ENCODE data around the gene SLC25A25.

Gene SLC25A25

DNA sequence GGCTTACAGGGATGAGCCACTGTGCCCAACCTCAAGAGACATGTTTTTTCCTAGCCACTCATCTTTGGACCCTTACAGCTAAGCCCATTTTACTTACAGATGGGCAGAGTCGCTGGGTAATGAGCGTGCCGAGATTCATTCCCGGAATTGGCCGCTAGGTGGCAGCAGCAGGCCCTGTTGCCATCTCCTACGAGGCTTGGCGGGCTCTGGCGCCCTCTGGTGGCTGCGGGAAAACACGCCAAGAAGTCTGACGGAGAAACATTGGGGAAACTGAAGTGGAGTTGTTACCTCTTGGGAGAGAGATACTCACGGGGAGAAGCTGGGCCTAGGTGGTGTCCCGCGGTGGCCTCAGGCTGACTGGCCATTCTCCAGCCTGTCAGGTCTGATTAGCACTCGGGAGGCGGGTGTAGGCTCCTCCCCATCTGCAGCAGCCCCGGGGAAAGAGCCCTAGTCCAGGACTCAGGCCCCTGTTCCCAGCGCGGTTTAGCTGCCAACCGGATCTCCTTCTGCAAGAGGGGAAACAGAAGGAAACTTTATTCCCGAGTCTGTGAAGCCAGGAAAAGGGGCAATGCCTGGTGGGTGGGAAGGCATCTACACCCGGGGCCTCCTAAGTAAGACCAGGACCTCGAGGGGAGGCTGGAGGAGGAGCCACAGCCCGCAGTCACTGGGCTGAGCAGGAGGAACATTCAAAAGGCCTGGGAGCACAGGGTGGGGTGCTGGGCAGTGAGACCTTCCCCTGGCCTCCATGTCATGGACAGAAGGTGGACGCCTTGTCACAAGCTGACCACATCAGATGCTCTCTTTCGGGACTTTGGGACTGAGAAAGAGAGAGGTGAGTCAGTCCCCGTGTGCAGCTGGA, 49.8 kb downstream of the SLC25A25 start:
- Mint-ChIP-seq H3K4me1 (peaks cover 30% of the 10 kb centered on the region), H3K9me3 (no peaks in the 10 kb centered on the region), H3K27ac (no peak overlapping the region), H3K4me3 (peak overlapping the region in 1 of 2 donors; percentile 21), H3K27me3 (no peaks in the 10 kb centered on the region)
- DNase-seq (peak; percentile 93 to 96), ATAC-seq (peak; percentile 81)

DNA sequence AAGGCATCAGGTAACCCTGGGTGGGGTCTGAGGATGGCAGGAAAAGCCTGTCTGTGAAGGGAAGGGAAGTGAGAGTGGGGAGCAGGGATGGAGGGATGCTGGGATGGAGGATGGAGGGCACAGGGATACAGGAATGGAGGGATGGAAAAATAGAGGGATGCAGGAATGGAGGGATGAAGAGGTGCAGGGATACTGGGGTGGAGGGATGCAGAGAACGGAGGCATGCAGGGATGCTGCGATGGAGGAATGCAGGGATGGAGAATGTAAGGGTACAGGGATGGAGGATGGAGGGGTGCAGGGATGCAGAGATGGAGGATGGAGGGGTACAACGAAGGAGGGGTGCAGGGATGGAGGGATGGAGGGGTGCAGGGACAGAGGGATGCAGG, 50.4 kb downstream of the SLC25A25 start:
- ATAC-seq (no peak), DNase-seq (no peak)
- Mint-ChIP-seq H3K27ac (peak overlapping the region in 1 of 2 donors; percentile 42), H3K27me3 (no peaks in the 10 kb centered on the region), H3K9me3 (no peaks in the 10 kb centered on the region), H3K4me3 (no peak overlapping the region), H3K4me1 (peaks cover 30% of the 10 kb centered on the region)

DNA sequence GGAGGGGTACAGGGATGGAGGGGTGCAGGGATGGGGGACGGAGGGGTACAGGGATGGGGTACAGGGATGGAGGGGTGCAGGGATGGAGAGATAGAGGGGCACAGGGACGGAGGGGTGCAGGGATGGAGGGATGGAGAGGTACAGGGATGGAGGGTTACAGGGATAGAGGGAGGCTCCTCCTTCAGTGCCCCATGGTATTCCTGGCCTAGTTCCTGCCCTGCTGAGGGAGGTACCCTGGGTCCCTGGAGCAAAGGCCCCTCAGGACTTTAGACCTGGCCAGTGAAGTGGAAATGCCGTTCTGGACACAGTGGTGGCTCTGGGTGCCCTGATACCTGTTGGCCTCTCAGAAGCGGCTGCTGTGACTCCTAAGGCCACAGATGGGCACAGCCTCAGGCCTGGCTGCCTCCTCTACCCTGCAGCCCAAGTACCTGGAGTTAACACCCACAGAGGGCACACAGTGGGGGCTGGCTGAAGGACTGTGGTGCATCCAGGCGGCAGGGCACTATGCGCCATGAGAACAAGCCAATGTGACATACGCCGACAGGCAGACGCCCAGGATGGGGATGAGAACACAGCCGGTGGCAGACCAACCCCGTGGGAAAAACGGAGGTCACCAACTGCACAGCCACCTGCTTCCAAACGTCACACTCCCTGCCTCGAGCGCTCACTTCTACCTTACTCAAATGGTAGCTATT, 51.1 kb downstream of the SLC25A25 start:
- Mint-ChIP-seq H3K4me3 (no peak overlapping the region), H3K4me1 (peaks cover 30% of the 10 kb centered on the region), H3K27ac (no peak overlapping the region), H3K9me3 (no peaks in the 10 kb centered on the region), H3K27me3 (no peaks in the 10 kb centered on the region)
- ATAC-seq (peak; percentile 25), DNase-seq (no peak)

DNA sequence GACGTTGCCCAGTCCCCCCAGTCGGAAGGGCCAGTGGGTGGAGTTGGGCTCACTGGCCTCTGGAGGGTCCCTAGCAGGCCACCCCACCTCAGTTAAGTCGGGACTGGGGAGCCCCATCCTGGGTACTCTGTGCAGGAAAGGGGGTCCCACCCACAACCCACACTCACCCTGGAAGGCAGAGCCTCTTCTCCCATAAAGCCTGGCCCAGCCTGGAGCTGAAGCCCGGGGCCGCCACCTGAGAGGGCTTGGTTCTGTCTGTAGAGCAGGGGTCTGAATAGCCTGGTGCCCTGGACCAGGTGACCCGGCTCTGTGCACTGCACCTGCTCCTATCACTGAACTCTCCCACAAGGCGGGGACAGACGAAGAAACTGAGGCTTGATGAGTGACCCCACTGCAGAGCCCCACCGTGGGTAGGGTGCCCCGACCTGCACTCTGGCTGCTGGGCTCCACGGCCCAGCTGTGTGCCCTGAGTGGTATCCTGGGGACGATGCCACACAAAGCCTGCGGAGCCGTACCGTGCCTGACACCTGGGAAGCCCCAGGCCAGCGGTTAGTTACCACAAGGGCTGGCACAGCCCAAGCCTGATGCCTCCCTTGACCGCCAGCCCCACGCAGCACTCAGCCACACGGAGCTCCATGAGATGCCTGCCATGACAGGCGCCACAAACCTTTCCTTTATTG, 52.2 kb downstream of the SLC25A25 start:
- Mint-ChIP-seq H3K9me3 (no peaks in the 10 kb centered on the region), H3K4me1 (peaks cover 35% of the 10 kb centered on the region), H3K27me3 (no peaks in the 10 kb centered on the region), H3K27ac (peak overlapping the region in 1 of 2 donors; percentile 59), H3K4me3 (no peak overlapping the region)
- DNase-seq (no peak), ATAC-seq (no peak)

DNA sequence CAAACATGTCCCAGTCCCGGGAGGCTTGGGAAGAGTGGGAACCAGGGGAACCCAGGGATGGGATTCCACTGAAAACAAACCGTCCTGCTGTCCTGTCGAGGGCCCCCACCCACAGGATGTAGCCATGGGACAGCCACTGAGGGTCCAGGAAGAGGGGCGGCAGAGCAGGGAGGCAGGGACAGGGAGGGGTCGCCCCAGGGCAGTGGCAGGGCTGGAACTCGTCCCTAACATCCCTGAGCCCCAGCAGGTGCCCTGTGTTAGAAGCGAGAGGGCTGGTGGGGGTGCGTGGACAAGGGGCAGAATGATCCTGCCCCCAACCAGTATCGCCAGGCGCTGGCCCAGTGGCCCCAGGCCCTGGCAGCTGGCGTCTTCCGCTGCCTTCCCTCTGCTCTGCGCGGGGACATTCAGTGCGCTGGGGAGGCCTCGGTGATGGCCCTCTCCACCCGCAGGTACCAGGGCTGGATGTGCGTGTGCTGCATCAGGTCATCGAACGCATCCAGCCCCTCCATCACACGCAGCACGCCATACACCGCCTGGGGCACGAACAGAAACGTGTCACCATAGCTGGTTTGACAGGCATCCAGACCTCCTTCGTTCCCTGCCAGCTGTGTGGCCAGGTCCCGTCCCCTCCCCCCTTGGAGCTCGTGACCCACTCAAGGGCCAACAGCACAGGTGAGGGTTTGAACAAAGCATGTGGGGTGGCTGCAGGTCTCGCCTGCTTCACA, 52.9 kb downstream of the SLC25A25 start:
- Mint-ChIP-seq H3K9me3 (no peaks in the 10 kb centered on the region), H3K27ac (peak overlapping the region in 1 of 2 donors; percentile 59), H3K4me3 (no peak overlapping the region), H3K4me1 (peaks cover 35% of the 10 kb centered on the region), H3K27me3 (no peaks in the 10 kb centered on the region)
- no peak for DNase-seq
- no peak for ATAC-seq

DNA sequence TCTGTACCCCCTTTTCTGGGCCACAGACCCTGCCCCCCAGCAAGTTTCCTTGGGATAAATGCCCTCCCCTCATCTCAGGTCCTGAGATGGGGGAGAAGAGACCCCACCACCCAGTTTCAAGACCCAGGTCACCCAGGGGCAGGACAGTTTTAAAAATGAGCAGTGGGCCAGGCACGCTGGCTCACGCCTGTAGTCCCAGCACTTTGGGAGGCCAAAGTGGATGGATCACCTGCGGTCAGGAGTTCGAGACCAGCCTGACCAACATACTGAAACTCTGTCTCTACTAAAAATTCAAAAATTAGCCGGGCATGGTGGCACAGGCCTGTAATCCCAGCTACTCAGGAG, 53.4 kb downstream of the SLC25A25 start:
- Mint-ChIP-seq H3K27me3 (no peaks in the 10 kb centered on the region), H3K27ac (no peak overlapping the region), H3K9me3 (no peaks in the 10 kb centered on the region), H3K4me3 (no peak overlapping the region), H3K4me1 (peaks cover 35% of the 10 kb centered on the region)
- ATAC-seq, result no peak
- no peak for DNase-seq

DNA sequence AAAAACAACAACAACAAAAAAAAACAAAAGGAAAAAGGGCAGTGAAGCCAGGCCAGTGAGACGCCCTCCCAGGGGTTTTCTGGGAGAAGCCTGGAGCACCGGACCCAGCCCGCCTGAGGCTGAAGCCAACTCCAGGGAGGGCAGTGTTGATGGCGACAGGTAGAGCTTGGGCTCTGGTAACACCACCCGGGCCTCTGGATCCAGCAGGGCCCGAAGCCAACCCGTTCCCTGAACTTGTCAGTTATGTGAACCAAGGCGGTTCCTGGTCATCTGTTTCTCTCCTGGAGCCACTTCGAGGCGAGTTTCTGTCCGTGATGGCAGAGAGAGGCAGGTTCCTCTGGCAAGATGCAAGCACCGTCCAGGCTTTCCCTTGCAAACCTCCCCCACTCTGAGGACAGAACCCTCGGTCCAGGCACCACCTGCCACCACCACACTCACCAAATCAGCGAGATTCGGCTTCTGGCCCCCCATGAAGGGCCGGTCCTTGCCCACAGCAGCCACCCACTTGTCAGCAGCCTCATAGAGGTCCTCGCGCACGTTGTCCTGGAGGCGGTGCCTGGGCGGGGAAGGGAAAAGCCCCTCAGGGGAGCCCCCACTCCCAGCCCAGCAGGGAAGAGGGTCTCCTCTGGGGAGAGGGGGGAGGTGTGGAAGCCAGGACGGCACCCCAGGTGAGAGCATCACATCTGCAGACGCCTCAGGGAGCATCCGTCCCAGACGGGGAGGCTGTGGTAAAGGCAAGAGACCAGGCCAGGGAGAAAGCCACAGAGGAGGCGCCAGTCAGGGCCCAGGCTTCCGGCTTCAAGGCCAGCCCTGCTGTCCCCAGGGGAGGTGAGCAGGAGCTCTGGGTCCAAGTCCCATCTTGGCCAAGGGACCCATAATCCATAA, 54.1 kb downstream of the SLC25A25 start:
- no peak overlapping the region for H3K27ac Mint-ChIP-seq
- no peak for ATAC-seq
- H3K4me3 Mint-ChIP-seq, result no peak overlapping the region

DNA sequence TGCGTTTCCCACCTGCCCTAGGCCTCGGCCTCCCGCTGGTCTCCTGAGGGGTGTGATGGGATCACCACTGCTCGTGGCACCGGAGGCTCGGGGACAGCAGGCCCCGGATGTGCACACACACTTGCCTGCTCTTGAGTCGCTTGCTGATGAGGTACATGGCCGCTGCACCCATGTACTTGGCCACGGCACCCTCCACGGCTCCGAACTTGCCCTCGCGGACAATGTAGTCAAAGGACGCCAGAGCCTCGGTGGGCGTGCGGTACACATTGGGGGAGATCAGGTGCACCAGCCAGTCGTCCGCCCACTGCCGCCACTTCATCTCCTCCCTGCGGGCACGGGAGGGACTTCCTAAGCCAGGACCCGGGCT, 54.8 kb downstream of the SLC25A25 start:
- Mint-ChIP-seq H3K27ac (no peak overlapping the region), H3K9me3 (no peaks in the 10 kb centered on the region), H3K4me3 (no peak overlapping the region), H3K27me3 (no peaks in the 10 kb centered on the region), H3K4me1 (peaks cover 34% of the 10 kb centered on the region)
- ATAC-seq, result no peak
- DNase-seq, result no peak

More for the DNA sequence above, 54.1 kb downstream of the SLC25A25 start:
- DNase-seq, result no peak
- H3K4me1 Mint-ChIP-seq, result peaks cover 39% of the 10 kb centered on the region
- no peaks in the 10 kb centered on the region for H3K27me3 Mint-ChIP-seq
- H3K9me3 Mint-ChIP-seq, result no peaks in the 10 kb centered on the region

DNA sequence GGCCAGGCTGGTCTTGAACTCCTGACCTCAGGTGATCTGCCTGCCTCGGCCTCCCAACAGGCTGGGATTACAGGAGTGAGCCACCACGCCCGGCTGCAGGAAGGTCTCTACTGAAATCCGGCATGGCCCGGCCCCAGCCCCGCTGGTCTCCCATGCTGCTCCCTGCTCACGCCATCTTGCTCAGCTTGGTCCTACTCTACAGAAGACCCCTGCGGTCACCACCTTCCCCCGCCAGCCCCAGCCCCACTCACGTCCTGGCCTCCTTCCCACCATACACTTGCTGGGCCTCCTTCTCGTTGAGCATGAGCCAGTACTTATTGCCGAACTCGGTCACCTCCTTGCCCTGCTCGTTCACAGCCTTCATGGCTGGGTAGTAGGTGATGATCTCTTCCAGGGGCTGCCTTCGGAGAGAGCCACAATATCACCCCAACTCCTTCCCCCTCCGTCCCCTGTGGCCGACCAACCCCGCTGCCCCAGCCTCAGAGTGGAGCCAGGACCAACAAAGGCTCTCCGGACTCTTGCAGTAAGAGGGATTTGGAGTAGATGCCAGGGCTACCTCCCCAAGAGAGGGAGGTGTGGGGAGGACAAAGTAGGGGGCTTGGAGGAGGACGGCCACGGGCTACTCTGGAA, 55.5 kb downstream of the SLC25A25 start:
- no peak for DNase-seq
- ATAC-seq, result no peak
- Mint-ChIP-seq H3K9me3 (no peaks in the 10 kb centered on the region), H3K4me3 (no peak overlapping the region), H3K4me1 (peaks cover 34% of the 10 kb centered on the region), H3K27ac (peak overlapping the region in 1 of 2 donors; percentile 30), H3K27me3 (no peaks in the 10 kb centered on the region)

DNA sequence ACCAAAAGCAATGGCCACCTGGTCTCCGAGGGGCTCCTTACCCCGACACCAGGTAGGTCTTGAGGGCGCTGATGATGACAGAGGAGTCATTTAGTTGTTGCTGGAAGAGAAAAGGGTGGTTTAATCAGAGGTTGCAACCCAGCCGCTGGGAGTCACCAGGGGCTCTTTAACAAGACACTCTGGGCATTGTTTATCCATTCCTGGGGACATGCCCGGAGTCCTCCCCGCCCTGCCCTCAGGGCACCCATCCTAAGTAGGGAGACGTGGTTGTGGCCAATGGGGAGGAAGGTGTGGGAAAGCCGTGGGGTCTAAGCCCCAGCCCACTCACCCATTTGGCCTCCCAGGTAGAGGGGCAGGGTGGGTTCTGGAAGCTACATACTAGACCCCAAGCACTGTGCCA, 56.4 kb downstream of the SLC25A25 start:
- H3K27me3 Mint-ChIP-seq, result no peaks in the 10 kb centered on the region
- DNase-seq (no peak), ATAC-seq (no peak)
- H3K4me3 Mint-ChIP-seq, result no peak overlapping the region
- no peaks in the 10 kb centered on the region for H3K9me3 Mint-ChIP-seq
- H3K4me1 Mint-ChIP-seq, result peaks cover 41% of the 10 kb centered on the region
- no peak overlapping the region for H3K27ac Mint-ChIP-seq

DNA sequence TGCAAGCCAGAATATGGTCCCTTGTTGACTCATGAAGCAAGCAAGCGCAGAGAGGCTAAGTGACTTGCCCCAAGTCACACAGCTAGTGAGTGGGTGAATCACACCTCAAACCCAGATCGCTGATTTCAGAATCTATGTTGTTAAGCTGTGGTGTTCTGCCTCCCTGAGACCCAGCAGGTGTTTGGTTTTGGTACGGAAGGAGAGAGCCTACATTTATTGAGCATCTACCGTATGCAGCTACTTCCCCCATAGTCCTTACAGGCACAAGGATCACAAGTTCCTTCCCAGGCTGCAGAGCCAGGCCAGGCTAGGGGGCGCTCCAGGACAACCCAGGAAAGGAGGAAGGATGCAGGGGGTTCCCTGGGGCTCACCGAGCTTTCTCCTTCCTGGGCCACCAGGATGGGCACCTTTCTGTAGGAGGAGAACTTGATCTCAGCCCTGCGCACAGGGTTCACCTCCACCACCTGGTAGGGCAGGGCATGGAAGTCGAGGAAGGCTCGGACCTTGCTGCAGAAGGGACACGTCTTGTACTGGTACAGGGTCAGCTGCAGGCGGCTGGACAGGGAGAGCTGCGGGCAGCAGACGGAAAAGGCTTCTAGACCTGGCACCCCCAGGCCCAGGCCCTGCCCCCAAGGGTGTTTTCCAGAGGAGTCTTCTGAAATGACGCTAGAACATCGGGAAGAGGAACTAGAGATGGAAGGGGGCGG, 57.0 kb downstream of the SLC25A25 start:
- Mint-ChIP-seq H3K4me1 (peaks cover 44% of the 10 kb centered on the region), H3K27ac (peak overlapping the region in 1 of 2 donors; percentile 61), H3K9me3 (no peaks in the 10 kb centered on the region), H3K27me3 (no peaks in the 10 kb centered on the region), H3K4me3 (peak overlapping the region; percentile 19 to 20)
- peak in 1 of 2 donors; percentile 50 for DNase-seq
- no peak for ATAC-seq

DNA sequence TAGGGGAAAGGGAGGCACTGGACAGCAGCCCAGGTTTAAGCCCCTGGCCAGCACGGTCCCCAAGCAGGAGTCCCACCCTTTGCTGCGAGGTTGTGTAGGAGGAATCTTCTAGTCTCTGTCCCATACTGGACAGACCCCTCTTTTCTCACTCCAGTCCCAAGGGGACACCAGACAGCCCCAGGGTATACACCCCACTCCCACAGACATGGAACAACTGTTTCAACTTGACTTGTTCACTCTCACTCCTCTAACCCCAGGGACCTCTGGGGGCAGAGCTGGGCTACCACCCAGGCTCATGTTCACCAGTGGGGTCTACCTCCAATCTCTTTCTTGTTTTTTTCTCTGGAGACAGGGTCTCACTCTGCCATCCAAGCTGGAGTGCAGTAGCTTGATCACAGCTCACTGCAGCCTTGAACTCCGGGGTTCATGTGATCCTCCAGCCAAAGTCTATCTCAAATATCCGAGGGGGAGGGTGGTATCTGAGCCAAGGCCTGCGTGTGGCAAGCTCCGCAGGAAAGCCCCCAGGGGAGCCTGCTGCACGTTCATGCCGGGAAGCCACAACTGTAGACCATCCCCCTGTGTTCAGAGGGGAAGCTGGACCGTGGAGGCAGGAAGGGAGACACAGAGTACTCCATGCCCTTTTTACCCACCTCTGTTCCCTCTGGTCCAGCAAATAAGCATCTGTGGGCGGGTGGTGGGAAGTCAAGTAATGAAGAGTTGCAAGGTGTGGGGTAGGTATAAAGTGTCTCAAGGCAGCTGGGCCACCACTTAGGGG, 57.7 kb downstream of the SLC25A25 start:
- ATAC-seq (no peak), DNase-seq (no peak)
- Mint-ChIP-seq H3K27ac (peak overlapping the region in 1 of 2 donors; percentile 55), H3K9me3 (no peaks in the 10 kb centered on the region), H3K27me3 (no peaks in the 10 kb centered on the region), H3K4me3 (peak overlapping the region; percentile 98 to 99), H3K4me1 (peaks cover 44% of the 10 kb centered on the region)

DNA sequence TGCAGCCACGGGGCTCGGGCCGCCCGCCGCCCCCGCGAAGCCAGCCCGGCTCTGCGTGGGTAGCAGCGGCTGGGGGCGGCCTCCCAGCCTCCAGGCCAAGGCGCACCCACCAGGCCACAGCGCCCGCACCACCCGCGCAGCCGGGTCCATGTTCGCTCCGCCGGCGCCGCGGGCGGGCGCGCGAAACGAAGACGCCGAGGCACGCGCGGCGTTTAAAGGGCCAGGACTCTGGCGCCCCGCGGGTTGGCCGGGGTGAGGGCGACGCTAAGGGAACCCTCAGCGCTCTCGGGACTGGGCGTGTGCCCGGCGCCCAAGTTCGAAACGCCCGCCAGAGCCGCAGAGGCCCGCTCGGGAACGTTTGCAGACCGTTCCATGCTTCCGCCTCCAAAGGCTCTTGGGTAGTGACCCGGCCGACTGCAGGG, 59.5 kb downstream of the SLC25A25 start, which contains the start of gene PTGES2:
Gene PTGES2, minus strand, starts transcription at position 162 of the 422 bp plus-strand sequence. Its CDS starts 12 bp downstream, at position 150.
- H3K4me3 Mint-ChIP-seq, result peak within 1 kb of the TSS; percentile 98 to 99
- ATAC-seq (peak; percentile 82), DNase-seq (peak; percentile 85)
- H3K9me3 Mint-ChIP-seq, result no peaks in the 10 kb centered on the region
- peak within 1 kb of the TSS; percentile 98 to 100 for H3K27ac Mint-ChIP-seq
- H3K4me1 Mint-ChIP-seq, result peaks cover 44% of the 10 kb centered on the region
- H3K27me3 Mint-ChIP-seq, result peaks cover 6% of the 10 kb centered on the region

Measured in stimulated activated naive CD8-positive, alpha-beta T cell treated with anti-CD3 and anti-CD28 coated beads, Interleukin-15, amount 100 ng/mL, for 72 hours (primary cell).